Transverse colon (tissue), 4 donors: ENCODE measurements around the gene C22orf15. TPM values are rescaled to one million over a fixed set of nuclear protein-coding genes. Genes with fewer than 3 reads are reported as not detected.

Experiments used
- DNase-seq: peaks from one replicate; pipeline ENCODE4 v3.0.0-alpha.2; 2019
- H3K27ac ChIP-seq, 4 donors: fragments of 200-600 bp; sonication (generic); 2 replicates each; pipeline ENCODE4 v1.5.1; 2016 to 2018; ENCODE audit warnings: inconsistent platforms in 4 of 4
- H3K27me3 ChIP-seq: fragments of 200-600 bp; sonication (generic); 2 replicates; pipeline ENCODE4 v1.5.1; 2017; ENCODE audit warnings: inconsistent platforms
- H3K36me3 ChIP-seq, 4 donors: fragments of 200-600 bp; sonication (generic); 2 replicates each; pipeline ENCODE4 v1.5.1; 2017 to 2019; ENCODE audit warnings: inconsistent platforms in 4 of 4
- H3K4me1 ChIP-seq, 4 donors: fragments of 200-600 bp; sonication (generic); 2 replicates each; pipeline ENCODE4 v1.5.1; 2017 to 2020; ENCODE audit warnings: inconsistent platforms in 4 of 4
- H3K4me3 ChIP-seq, 4 donors: fragments of 200-600 bp; sonication (generic); 1 replicate in 1 of 4; 2 replicates in 3 of 4; pipeline versions ENCODE4 v1.5.1 to v1.6.1; 2017 to 2019; ENCODE audit warnings: inconsistent platforms in 4 of 4
- H3K9me3 ChIP-seq, 2 donors: fragments of 200-600 bp; sonication (generic); 2 replicates each; pipeline ENCODE4 v1.5.1; 2017 to 2019; ENCODE audit warnings: inconsistent platforms in 2 of 2
- CTCF ChIP-seq, 5 experiments: fragments of 200-600 bp in 3 of 5; fragments of 450-650 bp in 2 of 5; sonication (generic) in 3 of 5; IDR thresholded peaks; 1 replicate in 2 of 5; 2 replicates in 3 of 5; pipeline ENCODE4 v1.5.1; 2016 to 2017; ENCODE audit warnings: antibody characterized with exemption in 5 of 5, inconsistent platforms in 3 of 5, mild to moderate bottlenecking in 2 of 5, moderate library complexity in 1 of 5
- EP300 ChIP-seq: sonication (generic); formaldehyde crosslinking; IDR thresholded peaks from one replicate; pipeline ENCODE4 v1.6.1; 2017; ENCODE audit warnings: antibody characterized with exemption, low read depth
- POLR2A ChIP-seq: fragments of 450-650 bp; IDR thresholded peaks from one replicate; pipeline ENCODE4 v1.6.1; 2016; ENCODE audit warnings: antibody characterized with exemption, mild to moderate bottlenecking, moderate library complexity
- POLR2AphosphoS5 ChIP-seq, 3 donors: sonication (generic); formaldehyde crosslinking; IDR thresholded peaks; one replicate each; pipeline ENCODE4 v1.6.1; 2016; ENCODE audit warnings: antibody characterized with exemption in 3 of 3
- WGBS, 2 donors: methylation state at CpG; one replicate each; pipeline ENCODE4 v1.1.5; 2018; ENCODE audit warnings: low coverage in 1 of 2; 5-methylcytosine and 5-hydroxymethylcytosine counted together
- in situ Hi-C, 4 donors: fragments of 200-750 bp; cut with MboI; loops; one replicate each; pipeline versions ENCODE4 v1.15.0 to v1.15.1; 2017; ENCODE audit warnings: low sequenced_read_pairs in 3 of 4, low pct_ligation_motif_present in 1 of 4, low pct_unique_long_range_greater_than_20kb in 1 of 4
- intact Hi-C: fragments of 100-400 bp; cut with DNase I; formaldehyde crosslinking; loops from one replicate; pipeline ENCODE4 v1.15.1; 2023; ENCODE audit warnings: low total_unique reads
- total RNA-seq, 4 donors: library from RNA; depleted of rRNA; stranded (reverse); fragments of >200 nt; gene quantifications; one replicate each; pipeline ENCODE4 v1.1.0, GENCODE V29; 2016

Gene C22orf15
- total RNA-seq, 4 donors from 2014 or later: not detected

GRCh38 chr22:23806837-23807236, 44.0 kb downstream of the C22orf15 start:
- no peak overlapping the region for H3K4me3 ChIP-seq
- in situ Hi-C loops: no loop called here
- H3K27me3 ChIP-seq: no peaks in the 10 kb centered on the region
- H3K4me1 ChIP-seq: no peaks in the 10 kb centered on the region
- WGBS, 2 donors: 89 to 100% methylated on average over 1 of the region's 1 CpG
- no peak for DNase-seq
- H3K27ac ChIP-seq: no peak overlapping the region
- intact Hi-C loops: no loop called here
- H3K36me3 ChIP-seq: peaks cover 0 to 56% (median 13%) of the 10 kb centered on the region in 4 donors
- no peak for TF ChIP-seq CTCF (IDR thresholded peaks at IDR 0.05)
- no peak for TF ChIP-seq POLR2AphosphoS5 (IDR thresholded peaks at IDR 0.05)
- no peak for TF ChIP-seq POLR2A
- TF ChIP-seq EP300: no peak
- no peaks in the 10 kb centered on the region for H3K9me3 ChIP-seq

- WGBS, 2 donors: 98 to 100% methylated on average over 3 to 4 of the region's 4 CpGs
- DNase-seq: no peak
- Histone ChIP-seq H3K27ac (no peak overlapping the region), H3K4me1 (no peaks in the 10 kb centered on the region), H3K4me3 (no peak overlapping the region), H3K36me3 (peaks cover 0 to 24% (median 7%) of the 10 kb centered on the region in 4 donors), H3K27me3 (no peaks in the 10 kb centered on the region), H3K9me3 (no peaks in the 10 kb centered on the region)
- TF ChIP-seq POLR2A (no peak), POLR2AphosphoS5 (IDR thresholded peaks at IDR 0.05) (no peak), CTCF (IDR thresholded peaks at IDR 0.05) (no peak)
- intact Hi-C loops (no loop called here), in situ Hi-C loops (no loop called here)
Observed at GRCh38 chr22:23812378-23812777, 49.6 kb downstream of the C22orf15 start.

Other genes starting within 250 kb of the C22orf15 start
- gene IGLL1, start 182.7 kb upstream of the C22orf15 start, total RNA-seq: not detected
- 1 to 10 TPM in 1 of 4 donors, under 1 TPM in 2, not detected in 1; 0.48 to 7.8 (median 0.82) TPM for gene DRICH1, start 130.7 kb upstream of the C22orf15 start, total RNA-seq
- gene RGL4, start 72.0 kb upstream of the C22orf15 start, total RNA-seq: 1 to 10 TPM in 1 of 4 donors, under 1 TPM in 1, not detected in 2; 0.82 to 1.1 TPM
- gene ZNF70, start 11.9 kb upstream of the C22orf15 start, total RNA-seq: 1 to 10 TPM; 2.7 to 7.5 (median 5.9) TPM
- gene VPREB3, start 8.6 kb upstream of the C22orf15 start, total RNA-seq: 1 to 10 TPM in 2 of 4 donors, not detected in 2; 2.6 to 5.4 TPM
- 10 to 100 TPM; 15.3 to 80.1 (median 50.8) TPM for gene CHCHD10, start 5.0 kb downstream of the C22orf15 start, total RNA-seq
- 1 to 10 TPM; 1.2 to 2.2 (median 1.6) TPM for gene MMP11, start 9.9 kb downstream of the C22orf15 start, total RNA-seq
- 10 to 100 TPM; 33.7 to 61.3 (median 54.7) TPM for gene SMARCB1, start 24.0 kb downstream of the C22orf15 start, total RNA-seq
- gene DERL3, start 76.0 kb downstream of the C22orf15 start, total RNA-seq: 10 to 100 TPM in 1 of 4 donors, 1 to 10 TPM in 3; 1.9 to 20.0 (median 3.1) TPM
- gene SLC2A11, start 94.9 kb downstream of the C22orf15 start, total RNA-seq: 10 to 100 TPM in 3 of 4 donors, 1 to 10 TPM in 1; 6.0 to 27.4 (median 13.2) TPM
- 100 to 1,000 TPM; 123 to 210 (median 139) TPM for gene MIF, start 131.4 kb downstream of the C22orf15 start, total RNA-seq
- gene GSTT2B, start 198.2 kb downstream of the C22orf15 start, total RNA-seq: 1 to 10 TPM in 1 of 4 donors, not detected in 3; 2.4 TPM
- 1 to 10 TPM in 2 of 4 donors, not detected in 2; 1.5 to 1.8 TPM for gene DDTL, start 203.9 kb downstream of the C22orf15 start, total RNA-seq
- gene DDT, start 211.5 kb downstream of the C22orf15 start, total RNA-seq: 100 to 1,000 TPM; 157 to 267 (median 197) TPM
- 1 to 10 TPM in 1 of 4 donors, under 1 TPM in 1, not detected in 2; 0.41 to 7.0 TPM for gene GSTT2, start 217.1 kb downstream of the C22orf15 start, total RNA-seq
- not detected for gene GSTT4, start 242.5 kb downstream of the C22orf15 start, total RNA-seq
- gene CABIN1, start 248.3 kb downstream of the C22orf15 start, total RNA-seq: 100 to 1,000 TPM in 1 of 4 donors, 10 to 100 TPM in 3; 68.6 to 178 (median 79.6) TPM